Measurements from ENCODE around the gene ZBTB24.

DNA sequence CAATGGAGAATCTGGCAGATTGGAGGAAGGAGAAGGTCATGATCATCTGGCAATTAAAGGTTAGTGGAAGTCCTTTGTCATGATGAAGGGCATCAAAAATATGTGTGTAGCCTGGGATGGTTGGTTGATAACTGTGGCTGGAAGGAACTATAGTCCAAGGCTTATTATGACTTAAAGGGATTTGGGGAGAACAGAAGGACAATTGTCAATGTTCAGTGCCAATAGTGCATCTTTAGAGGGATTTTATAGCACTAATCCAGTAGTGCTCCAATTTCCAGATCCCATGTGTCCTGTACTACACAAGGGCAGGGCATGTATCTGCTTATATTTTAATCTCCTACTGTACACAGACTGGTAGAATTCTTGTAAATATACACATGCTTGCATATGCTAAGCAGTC lies 5.0 kb upstream of the ZBTB24 start:
- TF ChIP-seq, protein P1, sequence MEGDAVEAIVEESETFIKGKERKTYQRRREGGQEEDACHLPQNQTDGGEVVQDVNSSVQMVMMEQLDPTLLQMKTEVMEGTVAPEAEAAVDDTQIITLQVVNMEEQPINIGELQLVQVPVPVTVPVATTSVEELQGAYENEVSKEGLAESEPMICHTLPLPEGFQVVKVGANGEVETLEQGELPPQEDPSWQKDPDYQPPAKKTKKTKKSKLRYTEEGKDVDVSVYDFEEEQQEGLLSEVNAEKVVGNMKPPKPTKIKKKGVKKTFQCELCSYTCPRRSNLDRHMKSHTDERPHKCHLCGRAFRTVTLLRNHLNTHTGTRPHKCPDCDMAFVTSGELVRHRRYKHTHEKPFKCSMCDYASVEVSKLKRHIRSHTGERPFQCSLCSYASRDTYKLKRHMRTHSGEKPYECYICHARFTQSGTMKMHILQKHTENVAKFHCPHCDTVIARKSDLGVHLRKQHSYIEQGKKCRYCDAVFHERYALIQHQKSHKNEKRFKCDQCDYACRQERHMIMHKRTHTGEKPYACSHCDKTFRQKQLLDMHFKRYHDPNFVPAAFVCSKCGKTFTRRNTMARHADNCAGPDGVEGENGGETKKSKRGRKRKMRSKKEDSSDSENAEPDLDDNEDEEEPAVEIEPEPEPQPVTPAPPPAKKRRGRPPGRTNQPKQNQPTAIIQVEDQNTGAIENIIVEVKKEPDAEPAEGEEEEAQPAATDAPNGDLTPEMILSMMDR (IDR thresholded peaks at IDR 0.05; ENCODE audit: low read depth, low read length, missing input control) = no peak
- TF ChIP-seq, protein P2, sequence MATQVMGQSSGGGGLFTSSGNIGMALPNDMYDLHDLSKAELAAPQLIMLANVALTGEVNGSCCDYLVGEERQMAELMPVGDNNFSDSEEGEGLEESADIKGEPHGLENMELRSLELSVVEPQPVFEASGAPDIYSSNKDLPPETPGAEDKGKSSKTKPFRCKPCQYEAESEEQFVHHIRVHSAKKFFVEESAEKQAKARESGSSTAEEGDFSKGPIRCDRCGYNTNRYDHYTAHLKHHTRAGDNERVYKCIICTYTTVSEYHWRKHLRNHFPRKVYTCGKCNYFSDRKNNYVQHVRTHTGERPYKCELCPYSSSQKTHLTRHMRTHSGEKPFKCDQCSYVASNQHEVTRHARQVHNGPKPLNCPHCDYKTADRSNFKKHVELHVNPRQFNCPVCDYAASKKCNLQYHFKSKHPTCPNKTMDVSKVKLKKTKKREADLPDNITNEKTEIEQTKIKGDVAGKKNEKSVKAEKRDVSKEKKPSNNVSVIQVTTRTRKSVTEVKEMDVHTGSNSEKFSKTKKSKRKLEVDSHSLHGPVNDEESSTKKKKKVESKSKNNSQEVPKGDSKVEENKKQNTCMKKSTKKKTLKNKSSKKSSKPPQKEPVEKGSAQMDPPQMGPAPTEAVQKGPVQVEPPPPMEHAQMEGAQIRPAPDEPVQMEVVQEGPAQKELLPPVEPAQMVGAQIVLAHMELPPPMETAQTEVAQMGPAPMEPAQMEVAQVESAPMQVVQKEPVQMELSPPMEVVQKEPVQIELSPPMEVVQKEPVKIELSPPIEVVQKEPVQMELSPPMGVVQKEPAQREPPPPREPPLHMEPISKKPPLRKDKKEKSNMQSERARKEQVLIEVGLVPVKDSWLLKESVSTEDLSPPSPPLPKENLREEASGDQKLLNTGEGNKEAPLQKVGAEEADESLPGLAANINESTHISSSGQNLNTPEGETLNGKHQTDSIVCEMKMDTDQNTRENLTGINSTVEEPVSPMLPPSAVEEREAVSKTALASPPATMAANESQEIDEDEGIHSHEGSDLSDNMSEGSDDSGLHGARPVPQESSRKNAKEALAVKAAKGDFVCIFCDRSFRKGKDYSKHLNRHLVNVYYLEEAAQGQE (IDR thresholded peaks at IDR 0.05) = no peak
- TF ChIP-seq RAD21 (IDR thresholded peaks at IDR 0.05) = no peak
